OCI-M1 (cell line): ENCODE measurements around the gene DHX58.

Experiments used
- DNase-seq: peaks from one replicate; lab custom pipeline; 2025; lab: John Stamatoyannopoulos, UW

The DHX58 gene

DNA sequence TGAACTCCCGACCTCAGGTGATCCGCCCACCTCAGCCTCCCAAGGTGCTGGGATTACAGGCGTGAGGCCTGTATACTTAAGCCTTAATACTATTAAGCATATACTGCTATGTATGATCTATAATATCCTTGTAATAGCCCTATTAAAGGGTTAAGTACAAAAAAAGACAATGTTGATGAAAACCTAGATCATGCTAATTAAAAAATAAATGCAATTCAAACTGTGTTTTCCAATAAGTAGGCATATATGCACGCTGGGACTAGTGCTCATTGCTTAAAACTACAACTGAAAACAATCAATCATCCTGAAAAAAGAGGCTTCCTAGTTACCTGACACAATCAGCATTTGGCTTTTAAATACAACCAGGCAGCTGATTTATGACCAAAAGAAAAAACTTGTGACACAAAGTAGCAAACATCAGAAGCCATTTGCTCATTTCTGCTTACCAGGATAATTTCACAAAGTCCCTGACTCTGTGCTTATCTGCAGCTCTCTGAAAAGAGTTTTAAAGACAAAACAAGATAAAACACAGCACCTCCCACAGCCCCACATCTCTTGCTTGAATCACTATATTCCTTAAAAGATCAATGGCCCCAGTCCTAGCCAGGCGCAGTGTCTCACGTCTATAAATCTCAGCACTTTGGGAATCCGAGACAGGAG, 25.3 kb downstream of the DHX58 start:
- DNase-seq, result peak; percentile 47

DNA sequence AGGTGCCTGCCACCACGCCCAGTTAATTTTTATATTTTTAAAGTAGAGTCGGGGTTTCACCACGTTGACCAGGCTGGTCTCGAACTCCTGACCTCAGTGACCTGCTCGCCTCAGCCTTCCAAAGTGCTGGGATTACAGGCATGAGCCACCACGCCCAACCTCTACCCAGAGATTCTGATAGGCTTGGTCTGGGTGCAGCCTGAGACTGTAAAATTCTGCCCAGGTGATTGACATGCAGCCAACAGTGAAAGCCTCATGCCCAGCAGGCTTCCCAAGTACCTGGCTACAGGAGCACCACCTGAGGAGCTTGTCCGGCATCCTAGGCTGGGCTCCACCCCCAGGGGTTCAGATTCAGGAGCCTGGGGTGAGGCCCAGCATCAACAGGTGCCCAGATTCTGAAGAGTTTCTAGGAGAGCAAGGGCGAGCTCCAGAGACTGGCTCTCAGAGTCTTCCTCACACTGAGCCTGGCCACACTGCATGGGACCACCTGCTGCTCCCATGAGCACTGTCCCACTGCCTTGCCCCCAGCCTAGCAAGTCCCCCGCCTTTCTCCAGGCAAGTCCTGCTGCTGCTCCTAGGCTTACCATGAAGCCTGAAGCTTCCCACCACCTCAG, 30.9 kb downstream of the DHX58 start:
- DNase-seq, result no peak

DNA sequence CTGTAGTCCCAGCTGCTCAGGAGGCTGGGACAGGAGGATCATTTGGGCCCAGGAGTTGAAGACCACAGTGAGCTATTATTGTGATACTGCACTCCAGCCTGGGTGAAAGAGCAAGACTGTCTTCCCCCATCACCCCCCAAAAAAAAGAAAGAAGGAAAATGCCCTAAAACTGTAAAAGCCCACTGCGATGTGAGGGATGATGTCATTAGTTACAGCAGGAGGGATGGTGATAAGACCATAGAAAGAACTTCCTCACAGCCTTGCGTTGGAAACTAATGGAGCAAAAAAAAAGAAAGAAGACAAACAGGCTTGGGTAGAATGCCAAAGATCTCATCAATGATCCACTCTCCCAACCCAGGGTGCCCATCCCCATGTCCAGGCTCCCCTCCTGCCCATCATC, 33.0 kb downstream of the DHX58 start:
- DNase-seq, result peak; percentile 9

DNA sequence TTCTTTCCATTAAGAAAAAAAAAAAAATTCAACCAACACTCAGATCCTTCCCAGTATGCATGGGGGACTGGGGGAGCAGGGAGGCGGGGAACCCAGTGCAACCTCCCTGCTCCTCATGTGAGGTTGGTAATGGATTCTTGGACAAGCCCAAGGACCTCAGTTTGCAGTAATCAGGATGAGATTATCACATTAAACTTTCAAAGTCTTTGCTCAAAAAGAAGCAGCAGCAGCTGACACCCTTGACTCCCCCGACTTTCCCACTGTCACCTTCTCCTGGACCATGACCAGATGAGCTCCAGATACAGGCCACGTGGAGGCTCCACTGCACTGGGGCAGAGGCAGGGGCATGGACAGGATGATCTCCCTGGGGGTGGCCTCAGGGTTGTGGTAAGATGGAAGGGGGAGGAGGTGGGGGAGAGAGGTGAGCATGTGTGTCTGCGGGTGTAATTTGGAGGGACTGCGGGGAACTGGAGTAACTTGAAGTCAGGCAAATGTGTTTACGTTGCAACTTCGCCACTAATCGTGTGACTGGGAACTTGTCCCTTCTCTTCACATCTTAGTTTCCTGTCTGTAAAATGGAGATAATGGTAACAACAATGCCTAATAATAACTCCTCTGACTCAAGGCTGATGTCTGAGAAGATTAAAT, 34.0 kb downstream of the DHX58 start:
- DNase-seq, result peak; percentile 61

DNA sequence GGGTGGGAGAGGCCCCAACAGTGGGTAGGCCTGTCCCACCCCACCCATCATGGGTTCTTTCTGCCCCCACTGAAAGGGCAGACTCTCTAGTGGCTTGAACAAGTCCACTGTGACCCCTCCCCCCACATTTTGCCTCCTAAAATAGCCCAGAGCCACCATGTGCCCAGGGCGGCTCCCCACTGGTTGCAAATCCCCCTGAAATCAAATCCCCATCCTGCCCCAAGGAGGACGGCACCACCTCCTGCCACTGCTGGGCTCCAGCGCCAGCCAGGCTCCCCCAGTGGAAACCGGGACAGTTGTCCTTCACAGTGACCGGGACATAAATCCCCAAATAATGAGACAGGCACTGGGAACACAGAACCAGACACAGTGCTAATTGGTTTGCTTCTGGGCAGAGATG, 34.8 kb downstream of the DHX58 start:
- no peak for DNase-seq

DNA sequence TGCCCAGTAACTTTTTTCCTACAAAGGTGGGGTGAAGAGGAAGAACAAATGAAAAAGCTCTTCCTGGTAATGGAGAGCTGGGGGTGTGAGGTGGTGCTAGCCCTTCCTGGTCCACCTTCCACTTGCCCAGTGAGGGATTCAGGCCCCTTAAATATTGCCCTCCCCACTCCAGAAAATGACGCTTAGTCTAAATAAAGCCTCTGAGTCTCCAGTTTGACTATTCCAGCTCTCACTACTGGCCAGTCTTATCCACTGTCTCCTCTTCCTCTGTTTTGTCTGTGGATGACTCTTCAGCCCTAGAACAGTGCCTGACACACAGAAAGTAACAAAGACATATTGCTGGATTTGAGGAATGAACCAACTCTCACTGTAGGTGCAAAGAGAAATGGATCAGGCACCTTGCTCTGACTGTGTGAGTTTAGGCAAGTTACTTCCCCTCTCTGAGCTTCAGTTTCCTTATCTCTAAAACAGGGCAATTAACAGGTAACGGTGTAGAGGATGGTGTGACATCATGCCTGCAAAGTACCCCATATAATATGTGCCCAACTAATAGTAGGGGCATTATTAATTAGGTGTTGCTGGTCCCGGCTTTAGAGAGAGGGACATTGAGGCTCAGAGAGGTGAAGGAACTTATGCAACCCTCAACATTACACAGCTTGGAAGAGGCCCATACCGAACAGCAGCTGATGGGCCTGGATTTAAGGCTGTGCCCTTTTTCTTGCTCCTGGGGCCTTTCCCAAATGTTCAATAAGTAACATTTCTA, 35.5 kb downstream of the DHX58 start:
- DNase-seq, result no peak

DNA sequence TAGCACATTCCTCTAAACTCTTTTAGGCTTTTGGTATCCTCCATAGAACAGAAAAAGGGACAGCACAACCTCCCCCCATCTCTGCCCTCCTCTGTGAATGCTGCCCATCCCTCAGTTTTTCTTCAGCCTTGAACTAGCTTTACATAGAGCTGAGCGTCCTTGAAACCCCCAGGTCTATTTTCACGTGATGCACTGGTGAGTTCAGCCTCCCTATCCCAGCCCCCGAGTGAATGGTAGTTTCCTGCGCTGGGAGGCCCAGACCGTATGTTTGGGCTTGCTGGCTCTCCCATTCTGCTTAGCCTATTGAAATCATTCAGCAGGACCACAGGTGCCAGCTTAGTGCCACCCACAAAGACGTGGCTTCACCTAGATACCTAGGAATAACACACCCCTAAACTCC, 36.7 kb downstream of the DHX58 start:
- DNase-seq, result no peak

DNA sequence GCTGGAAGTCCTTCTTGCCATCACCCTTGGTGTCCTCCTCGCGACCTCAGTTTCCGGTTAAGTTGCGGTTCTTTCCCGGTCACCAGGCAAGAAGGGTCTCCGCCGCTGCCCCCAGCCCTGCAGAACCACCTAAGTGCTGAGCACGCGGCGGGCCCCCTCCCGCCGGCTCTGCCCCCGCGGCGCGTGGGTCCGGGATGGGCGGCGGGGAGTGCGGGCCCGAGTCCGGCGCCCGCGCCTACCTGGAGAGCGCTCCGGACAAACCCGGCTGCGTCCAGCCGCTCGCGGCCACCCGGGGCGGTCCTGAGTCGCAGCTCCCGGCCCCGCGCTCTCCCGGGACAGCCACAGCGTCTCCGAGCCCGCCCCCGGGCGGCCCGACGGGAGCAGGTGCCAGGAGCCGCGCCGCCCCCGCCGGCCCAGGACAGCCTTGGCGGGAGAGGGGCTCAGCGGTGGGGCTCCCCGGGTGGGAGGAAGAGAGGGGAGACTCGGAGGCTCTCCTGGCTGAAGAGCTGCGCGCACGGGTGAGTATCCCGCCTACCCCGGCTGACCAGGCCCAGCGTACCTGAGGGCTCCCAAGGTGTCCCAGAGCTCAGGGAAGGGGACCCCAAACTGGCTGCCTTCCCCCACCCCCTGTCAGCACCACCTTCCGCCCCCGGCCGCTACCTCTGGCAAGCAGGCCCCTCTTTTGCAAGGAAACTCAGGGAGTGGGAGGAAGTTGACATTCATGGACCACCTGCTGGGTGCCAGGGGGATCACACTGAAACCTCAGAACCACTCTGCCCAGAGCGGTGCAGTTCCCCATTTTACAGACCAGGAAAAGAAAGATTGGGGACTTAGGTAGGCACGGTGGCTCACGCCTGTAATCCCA, 40.0 kb downstream of the DHX58 start:
- DNase-seq, result no peak

DNA sequence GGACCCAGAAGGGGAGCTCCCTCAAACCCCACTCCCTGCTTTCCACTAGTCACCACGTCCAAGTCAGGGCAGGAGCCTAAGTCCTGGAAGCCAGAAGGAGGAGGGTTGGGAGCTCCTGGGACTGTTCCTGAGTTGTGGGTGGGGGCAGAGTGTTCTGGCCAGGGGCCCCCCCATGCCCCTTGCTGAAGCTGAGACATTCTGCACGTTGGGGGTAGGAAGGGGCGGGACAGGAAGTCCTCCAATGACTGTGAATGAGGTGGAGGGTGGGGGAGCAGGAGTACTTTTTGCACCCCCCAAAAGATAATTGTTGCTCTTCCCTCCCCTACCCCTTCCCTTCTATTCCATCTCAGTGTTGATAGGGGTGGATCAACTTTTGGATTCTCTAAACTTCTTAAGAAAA, 40.7 kb downstream of the DHX58 start:
- no peak for DNase-seq

DNA sequence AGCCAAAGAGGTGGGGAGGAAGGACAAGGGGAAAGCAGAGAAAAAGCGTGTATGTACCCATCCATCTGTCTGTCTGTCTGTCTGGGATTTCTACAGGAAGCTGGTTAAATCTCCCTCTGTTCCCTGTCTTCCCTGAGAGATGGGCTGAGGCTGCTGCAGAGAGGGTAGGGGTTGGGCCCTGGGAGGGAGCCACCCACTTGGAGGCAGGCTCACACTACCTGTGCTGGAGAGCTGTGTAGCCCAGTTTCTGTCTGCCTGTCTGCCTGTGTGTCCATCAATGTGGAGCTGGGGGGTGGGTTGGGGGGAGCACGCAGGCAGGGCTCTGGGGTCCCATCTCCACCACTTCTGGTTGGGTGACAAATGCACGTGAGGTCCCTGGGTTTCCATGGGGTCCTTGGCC, 43.5 kb downstream of the DHX58 start:
- no peak for DNase-seq

DNA sequence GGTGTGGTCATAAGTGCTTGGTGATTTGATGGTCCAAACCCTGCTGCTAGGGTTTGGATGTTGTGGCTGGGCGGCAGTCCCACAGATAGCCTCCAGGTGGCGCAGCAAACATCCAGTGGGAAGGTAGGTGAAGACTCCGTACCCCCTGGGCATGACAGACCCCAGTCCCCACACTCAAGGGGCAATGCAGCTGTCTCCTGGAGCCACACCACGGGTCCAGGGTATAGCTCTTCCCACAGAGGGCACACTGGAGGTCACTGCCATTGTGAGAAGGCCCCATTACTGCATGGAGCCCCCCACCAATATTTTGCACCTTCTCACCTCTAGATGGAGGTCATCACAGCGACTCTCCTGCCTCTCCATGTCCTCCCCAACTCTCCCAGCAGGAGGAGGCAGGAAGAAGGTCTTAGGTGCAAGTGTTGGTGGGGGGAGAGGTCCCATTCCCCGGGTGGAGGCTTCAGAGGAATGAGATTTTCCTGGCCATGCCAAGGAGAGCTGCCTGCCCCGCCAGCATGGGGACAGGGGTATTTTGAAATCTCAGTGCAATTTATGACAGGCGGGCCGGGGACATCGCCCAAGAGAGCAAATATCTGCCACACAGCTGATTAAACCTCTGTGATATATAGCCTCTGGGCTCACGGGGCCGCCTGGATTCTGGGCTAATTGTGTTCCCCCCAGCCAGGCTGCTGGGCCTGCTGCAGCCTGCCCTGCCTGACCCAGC, 45.0 kb downstream of the DHX58 start:
- DNase-seq, result peak; percentile 80

DNA sequence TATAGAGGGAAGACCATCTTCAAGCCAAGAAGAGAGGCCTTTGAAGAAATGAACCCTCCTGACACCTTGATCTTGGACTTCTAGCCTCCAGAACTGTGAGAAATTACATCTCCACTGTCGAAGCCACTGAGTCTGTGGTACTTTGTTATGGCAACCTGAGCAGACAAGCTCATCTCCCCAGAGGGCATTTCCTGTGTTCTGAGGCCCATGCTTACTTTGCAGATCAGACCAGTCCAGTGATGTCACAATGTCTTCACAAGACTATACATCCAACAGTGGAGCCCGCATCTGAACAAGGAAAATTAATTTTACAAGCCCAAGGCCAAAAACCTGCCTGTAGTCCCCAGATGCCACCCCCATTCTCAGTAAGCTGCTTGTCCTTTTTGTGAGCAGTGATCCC, 47.3 kb downstream of the DHX58 start:
- DNase-seq, result no peak

DNA sequence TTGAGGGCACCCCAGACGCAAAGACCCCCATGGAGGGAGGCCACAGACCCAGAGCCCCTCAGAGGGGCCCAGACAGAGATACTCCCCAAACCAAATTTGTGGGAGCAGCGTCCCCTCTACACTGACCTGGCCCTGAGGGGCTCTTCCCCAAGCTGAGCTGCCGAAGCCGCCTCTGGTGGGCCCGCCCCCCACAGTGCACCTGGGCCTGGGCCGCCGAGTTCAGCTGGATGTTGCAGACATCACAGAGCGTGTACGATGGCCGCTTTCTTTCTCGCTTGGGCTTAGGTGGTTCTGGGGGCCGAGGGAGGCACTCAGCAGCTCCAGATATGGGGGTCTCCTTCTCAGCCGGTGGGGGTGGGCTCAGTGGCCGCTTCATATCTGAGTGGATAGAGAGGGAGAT, 49.8 kb downstream of the DHX58 start:
- DNase-seq, result no peak

DNA sequence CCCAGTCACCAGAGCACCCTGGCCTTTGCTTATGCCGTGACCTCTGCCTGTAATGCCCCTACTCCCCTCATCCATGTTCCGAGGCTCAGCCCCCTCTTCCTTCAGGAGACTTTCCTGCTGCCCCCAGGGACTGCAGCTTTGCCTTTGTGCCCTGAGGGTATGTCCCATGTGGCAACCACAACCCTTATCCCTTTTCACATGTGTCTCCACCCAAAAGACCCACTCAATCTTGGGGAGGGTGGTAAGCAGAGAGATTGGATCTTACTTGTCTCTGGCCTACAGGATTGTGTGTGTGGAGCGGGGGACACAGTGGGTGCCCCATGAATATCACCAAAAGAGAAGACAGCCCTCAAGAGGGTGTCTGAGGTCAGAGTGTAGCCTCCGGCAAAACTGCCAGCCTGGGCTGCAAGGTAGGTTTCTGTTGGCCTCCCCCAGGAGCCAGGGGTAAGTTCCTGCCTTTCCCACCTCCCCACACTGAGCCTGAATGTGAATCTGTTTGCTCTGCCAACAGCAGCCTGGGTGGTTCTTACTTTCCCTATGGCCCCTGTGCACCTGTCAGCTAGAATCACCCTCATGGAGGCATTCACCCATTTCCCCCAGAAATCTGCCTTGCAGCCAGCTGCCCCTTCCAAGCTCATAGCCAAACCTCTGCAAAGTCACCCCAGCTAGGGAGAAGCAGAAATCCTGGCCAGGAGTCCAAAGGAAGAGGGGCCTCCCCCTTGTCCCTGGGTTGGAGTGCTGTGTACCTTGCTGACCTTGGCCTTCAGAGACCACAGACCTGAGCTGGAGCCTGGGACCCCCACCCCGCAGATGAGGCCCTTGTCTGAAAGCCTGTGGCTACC, 50.6 kb downstream of the DHX58 start:
- peak; percentile 39 for DNase-seq

DNA sequence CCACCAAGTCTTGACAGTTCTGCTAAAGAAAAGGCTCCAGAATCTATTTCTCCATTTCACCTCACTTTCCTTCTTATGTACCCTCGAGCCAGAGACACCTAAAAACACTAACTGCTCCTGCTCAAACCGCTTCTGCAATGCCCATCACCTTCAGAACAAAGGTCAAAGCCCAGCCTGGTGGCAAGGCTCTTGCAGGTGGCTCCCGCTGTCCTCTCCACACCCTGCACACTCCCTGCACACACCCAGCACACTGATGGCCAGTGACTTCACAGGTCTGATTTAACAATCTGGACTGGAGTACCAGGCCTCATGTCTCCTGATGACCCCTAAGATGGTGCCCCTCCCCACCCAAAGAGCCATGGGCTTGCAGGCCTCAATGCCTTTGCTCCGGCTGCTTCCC, 52.3 kb downstream of the DHX58 start:
- DNase-seq, result no peak

DNA sequence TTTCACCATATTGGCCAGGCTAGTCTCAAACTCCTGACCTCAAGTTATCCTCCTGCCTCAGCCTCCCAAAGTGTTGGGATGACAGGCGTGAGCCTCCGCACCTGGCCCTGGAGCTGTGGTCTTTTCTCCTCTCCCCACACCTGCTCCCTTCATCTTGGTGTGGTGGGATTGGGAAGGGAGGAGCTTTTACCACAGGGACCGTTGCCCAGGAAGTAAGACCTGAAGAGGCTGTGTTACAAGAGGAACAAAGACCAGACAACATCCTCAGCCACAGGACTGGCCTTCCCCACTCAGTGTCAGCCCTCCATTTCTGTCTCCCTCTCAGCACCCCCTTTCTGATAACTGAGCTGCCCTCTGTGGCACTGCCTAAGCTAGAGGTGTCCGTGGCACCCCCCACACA, 52.7 kb downstream of the DHX58 start:
- no peak for DNase-seq

DNA sequence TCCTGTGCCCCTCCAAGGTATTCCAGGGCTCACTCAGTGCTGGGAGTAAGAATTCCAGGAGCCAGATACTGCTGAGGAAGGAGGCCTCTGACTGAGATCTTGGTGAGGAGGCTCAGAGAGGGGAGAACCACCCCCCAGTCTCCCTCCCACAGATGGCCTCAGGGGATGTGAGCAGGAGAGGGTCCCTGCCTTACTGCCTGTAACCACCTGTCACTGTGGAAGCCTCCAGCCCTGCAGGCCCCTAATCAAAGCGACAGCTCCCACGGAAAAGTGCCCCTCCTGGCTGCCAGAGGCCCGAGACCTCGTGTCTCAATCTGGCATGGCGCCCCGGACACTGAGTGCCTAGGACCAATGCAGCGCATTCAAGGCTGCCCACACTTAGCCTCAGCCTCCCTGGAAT, 54.5 kb downstream of the DHX58 start:
- DNase-seq, result no peak

DNA sequence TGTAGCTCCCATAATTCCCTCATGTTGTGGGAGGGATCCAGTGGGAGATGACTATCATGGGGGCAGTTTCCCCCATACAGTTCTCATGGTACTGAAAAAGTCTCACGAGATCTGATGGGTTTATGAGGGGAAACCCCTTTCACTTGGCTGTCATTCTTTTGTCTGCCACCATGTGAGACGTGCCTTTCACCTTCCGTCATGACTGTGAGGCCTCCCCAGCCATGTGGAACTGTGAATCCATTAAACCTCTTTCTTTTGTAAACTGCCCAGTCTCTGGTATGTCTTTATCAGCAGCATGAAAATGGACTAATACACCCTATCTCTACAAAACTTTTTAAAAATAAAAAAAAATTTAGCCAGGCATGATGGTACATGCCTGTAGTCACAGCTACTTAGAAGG, 55.9 kb downstream of the DHX58 start:
- no peak for DNase-seq

DNA sequence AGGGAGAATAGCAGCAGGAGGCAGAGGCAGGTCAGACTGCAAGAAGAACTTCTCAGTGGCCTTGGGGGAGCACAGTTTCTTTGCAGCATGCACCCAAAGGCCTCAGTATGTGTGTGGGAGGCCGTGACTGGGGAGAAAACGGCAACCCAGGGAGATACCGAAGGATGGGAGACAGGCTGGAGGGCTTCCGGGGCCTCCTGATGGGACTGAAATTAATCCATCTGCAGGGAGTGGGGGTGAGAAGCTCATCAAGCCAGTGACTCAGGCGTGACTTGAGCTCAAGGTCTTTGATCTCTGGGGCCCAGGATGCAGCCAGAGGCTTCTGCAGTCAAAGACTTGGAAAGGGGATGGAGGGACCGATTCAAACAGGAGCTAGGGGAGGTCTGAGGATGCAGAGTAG, 57.0 kb downstream of the DHX58 start:
- no peak for DNase-seq

DNA sequence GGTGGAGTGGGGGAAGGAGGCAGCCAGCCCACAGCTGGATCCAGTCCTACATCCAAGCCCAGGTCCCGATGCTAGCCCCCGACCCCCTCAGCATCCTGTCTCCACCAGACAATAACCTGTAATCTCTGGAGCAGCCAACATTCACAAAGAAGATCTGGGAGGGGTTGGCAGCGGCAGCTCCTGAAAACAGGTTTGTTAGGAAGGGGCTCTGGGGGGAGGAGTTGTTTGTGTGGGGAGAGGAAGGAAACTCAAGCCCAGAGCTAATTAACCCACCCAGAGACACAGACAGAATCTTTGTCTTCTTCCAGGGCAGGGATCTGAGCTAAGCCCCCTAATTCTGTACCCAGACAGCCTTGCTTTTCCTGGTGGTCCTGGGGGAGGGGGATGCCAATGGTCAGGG, 57.5 kb downstream of the DHX58 start:
- DNase-seq, result no peak
